Smooth muscle cell (in vitro differentiated cells): ENCODE data around the gene EEF1B2. TPM values are rescaled to one million over a fixed set of nuclear protein-coding genes. Genes with fewer than 3 reads are reported as not detected.
"Not testable (repeated sequence)": the region's sequence is repeated elsewhere in the genome, so short reads cannot be mapped to it uniquely, and the experiment has no call there.

Source experiments
- DNase-seq: peaks from one replicate; lab custom pipeline; 2025; ENCODE audit not compliant: unreplicated experiment; lab: John Stamatoyannopoulos, UW
- H2AFZ ChIP-seq: fragments of 200-600 bp; sonication (generic); 2 replicates; pipeline ENCODE4 v1.6.0; 2016; ENCODE audit warnings: antibody characterized with exemption, low read depth, mild to moderate bottlenecking
- H3F3A ChIP-seq: fragments of 200-600 bp; sonication (generic); 2 replicates; pipeline ENCODE4 v1.6.0; 2017; ENCODE audit warnings: antibody characterized with exemption, low read depth
- H3K27ac ChIP-seq: fragments of 200-600 bp; sonication (generic); 2 replicates; pipeline ENCODE4 v1.5.1; 2016; ENCODE audit warnings: low read depth, mild to moderate bottlenecking
- H3K27me3 ChIP-seq: fragments of 200-600 bp; sonication (generic); 2 replicates; pipeline ENCODE4 v1.6.1; 2016; ENCODE audit warnings: low read depth, mild to moderate bottlenecking
- H3K36me3 ChIP-seq: fragments of 200-600 bp; sonication (generic); 2 replicates; pipeline ENCODE4 v1.5.1; 2016; ENCODE audit warnings: low read depth
- H3K4me1 ChIP-seq: fragments of 200-600 bp; sonication (generic); 2 replicates; pipeline ENCODE4 v1.5.1; 2016; ENCODE audit warnings: low read depth
- H3K4me2 ChIP-seq: fragments of 200-600 bp; sonication (generic); 2 replicates; pipeline ENCODE4 v1.6.0; 2016; ENCODE audit warnings: mild to moderate bottlenecking
- H3K4me3 ChIP-seq: fragments of 200-600 bp; sonication (generic); 2 replicates; pipeline ENCODE4 v1.5.1; 2016; ENCODE audit warnings: mild to moderate bottlenecking
- H3K79me2 ChIP-seq: fragments of 200-600 bp; sonication (generic); 2 replicates; pipeline ENCODE4 v1.6.0; 2016; ENCODE audit warnings: low read depth, mild to moderate bottlenecking
- H3K9ac ChIP-seq: fragments of 200-600 bp; sonication (generic); 2 replicates; pipeline ENCODE4 v1.6.0; 2016; ENCODE audit warnings: low read depth
- H3K9me3 ChIP-seq: fragments of 200-600 bp; sonication (generic); replicated peaks from 2 replicates; pipeline ENCODE4 v1.5.1; 2016; ENCODE audit warnings: low read depth
- H4K20me1 ChIP-seq: fragments of 200-600 bp; sonication (generic); 2 replicates; pipeline ENCODE4 v1.6.0; 2016; ENCODE audit warnings: low read depth
- WGBS: methylation state at CpG from one replicate; pipeline ENCODE4 v1.1.7; 2016; ENCODE audit warnings: low lambda C conversion rate; 5-methylcytosine and 5-hydroxymethylcytosine counted together
- polyA plus RNA-seq: library from polyadenylated mRNA; unstranded; fragments of >200 nt; fragmentation: Nextera tagmentation; extraction: Ambion mirVana; gene quantifications from 2 replicates; pipeline ENCODE4 v1.2.1, GENCODE V29; 2016
- total RNA-seq: library from RNA; depleted of rRNA; stranded (reverse); fragments of >200 nt; gene quantifications from 2 replicates; pipeline ENCODE4 v1.2.3, GENCODE V29; 2014
- TF ChIP-seq, protein P1 (sequence below): fragments of 200-600 bp; sonication (generic); IDR thresholded peaks from 2 replicates; pipeline ENCODE4 v1.5.1; 2017; ENCODE audit warnings: borderline replicate concordance, mild to moderate bottlenecking, antibody characterized with exemption; ENCODE audit not compliant: insufficient read depth, poor library complexity, severe bottlenecking

EEF1B2 gene
- total and polyA plus RNA-seq, 2 experiments from 2014 or later: 336 to 401 TPM

DNA sequence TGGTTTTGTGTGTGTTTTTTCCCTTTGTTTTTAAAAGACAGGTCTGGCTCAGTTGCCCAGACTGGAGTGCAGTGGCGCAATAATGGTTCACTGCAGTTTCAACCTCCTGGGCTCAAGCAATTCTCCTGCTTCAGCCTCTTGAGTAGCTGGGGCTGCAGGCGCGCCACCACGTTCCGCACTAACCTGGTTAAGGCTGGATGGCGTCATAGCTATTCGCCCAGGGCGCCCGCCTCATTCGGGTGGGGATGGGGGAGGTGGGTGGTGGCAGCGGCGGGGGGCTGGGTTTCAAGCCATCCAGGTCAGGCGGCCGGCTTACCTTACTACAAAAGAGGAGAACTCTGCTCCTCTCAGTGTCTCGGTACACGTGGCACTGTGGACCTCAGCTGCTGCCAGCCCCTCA, 42.8 kb downstream of the EEF1B2 start:
- Histone ChIP-seq H3K9me3 (no peaks in the 10 kb centered on the region), H3K4me3 (no peak overlapping the region), H4K20me1 (no peaks in the 10 kb centered on the region), H3K36me3 (no peaks in the 10 kb centered on the region), H3K4me2 (no peak overlapping the region), H3K4me1 (no peaks in the 10 kb centered on the region), H3K27ac (no peak overlapping the region), H3F3A (no peaks in the 10 kb centered on the region), H2AFZ (no peak overlapping the region), H3K27me3 (no peaks in the 10 kb centered on the region), H3K79me2 (no peaks in the 10 kb centered on the region), H3K9ac (no peak overlapping the region)
- TF ChIP-seq, protein P1, sequence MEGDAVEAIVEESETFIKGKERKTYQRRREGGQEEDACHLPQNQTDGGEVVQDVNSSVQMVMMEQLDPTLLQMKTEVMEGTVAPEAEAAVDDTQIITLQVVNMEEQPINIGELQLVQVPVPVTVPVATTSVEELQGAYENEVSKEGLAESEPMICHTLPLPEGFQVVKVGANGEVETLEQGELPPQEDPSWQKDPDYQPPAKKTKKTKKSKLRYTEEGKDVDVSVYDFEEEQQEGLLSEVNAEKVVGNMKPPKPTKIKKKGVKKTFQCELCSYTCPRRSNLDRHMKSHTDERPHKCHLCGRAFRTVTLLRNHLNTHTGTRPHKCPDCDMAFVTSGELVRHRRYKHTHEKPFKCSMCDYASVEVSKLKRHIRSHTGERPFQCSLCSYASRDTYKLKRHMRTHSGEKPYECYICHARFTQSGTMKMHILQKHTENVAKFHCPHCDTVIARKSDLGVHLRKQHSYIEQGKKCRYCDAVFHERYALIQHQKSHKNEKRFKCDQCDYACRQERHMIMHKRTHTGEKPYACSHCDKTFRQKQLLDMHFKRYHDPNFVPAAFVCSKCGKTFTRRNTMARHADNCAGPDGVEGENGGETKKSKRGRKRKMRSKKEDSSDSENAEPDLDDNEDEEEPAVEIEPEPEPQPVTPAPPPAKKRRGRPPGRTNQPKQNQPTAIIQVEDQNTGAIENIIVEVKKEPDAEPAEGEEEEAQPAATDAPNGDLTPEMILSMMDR: no peak
- WGBS: 92% methylated on average over 13 of the region's 16 CpGs
- no peak for DNase-seq

DNA sequence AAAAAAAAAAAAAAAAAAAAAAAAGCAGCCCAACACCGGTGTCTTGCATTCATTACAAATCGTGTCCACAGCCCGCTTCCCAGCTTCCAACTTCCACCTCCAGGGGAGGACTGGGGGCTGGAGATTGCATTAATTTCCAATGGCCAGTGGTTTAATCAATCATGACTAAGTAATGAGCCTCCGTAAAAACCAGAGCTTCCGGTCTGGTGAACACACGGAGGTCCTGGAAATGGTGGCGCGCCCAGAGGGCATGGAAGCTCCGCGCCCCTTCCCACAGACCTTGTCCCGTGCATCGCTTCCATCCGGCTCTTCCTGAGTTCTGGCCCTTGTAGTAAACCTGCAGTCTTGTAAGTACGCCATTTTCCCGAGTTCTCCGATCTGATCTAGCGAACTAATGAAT, 43.6 kb downstream of the EEF1B2 start:
- no peaks in the 10 kb centered on the region for H3F3A ChIP-seq
- no peak overlapping the region for H3K4me3 ChIP-seq
- no peaks in the 10 kb centered on the region for H3K9me3 ChIP-seq
- DNase-seq: no peak
- no peak overlapping the region for H3K27ac ChIP-seq
- 94% methylated on average over 17 of the region's 17 CpGs for WGBS
- no peak overlapping the region for H3K9ac ChIP-seq
- no peak overlapping the region for H2AFZ ChIP-seq
- H3K4me1 ChIP-seq: no peaks in the 10 kb centered on the region
- no peaks in the 10 kb centered on the region for H3K79me2 ChIP-seq
- no peaks in the 10 kb centered on the region for H3K36me3 ChIP-seq
- H4K20me1 ChIP-seq: no peaks in the 10 kb centered on the region
- H3K4me2 ChIP-seq: no peak overlapping the region
- no peaks in the 10 kb centered on the region for H3K27me3 ChIP-seq
- TF ChIP-seq, protein P1: no peak

DNA sequence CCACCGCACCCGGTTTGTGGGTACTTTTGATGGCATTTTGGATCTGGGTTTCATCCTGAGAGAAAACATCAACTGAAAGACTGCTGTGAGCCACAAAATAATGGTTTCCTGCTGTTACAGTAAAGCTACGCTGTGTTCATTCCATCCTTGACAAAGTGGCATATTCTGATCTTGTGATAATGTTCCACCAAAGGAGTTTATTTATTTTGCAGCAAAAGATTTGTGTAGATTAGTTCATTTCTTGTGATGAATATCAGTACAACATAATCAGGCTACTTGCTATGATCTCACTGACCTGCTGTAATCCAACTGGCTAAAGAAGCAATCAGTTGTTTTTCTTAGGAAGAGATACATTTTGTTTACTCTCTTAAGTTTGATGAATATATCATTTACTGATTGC, 45.0 kb downstream of the EEF1B2 start:
- H3K4me2 ChIP-seq: no peak overlapping the region
- no peak overlapping the region for H2AFZ ChIP-seq
- DNase-seq: no peak
- H4K20me1 ChIP-seq: no peaks in the 10 kb centered on the region
- H3K27ac ChIP-seq: no peak overlapping the region
- WGBS: 58% methylated on average over 3 of the region's 3 CpGs
- no peaks in the 10 kb centered on the region for H3K79me2 ChIP-seq
- no peaks in the 10 kb centered on the region for H3K27me3 ChIP-seq
- H3K9ac ChIP-seq: no peak overlapping the region
- no peaks in the 10 kb centered on the region for H3K4me1 ChIP-seq
- H3F3A ChIP-seq: no peaks in the 10 kb centered on the region
- no peak overlapping the region for H3K4me3 ChIP-seq
- TF ChIP-seq, protein P1: no peak
- no peaks in the 10 kb centered on the region for H3K36me3 ChIP-seq
- H3K9me3 ChIP-seq: no peaks in the 10 kb centered on the region

DNA sequence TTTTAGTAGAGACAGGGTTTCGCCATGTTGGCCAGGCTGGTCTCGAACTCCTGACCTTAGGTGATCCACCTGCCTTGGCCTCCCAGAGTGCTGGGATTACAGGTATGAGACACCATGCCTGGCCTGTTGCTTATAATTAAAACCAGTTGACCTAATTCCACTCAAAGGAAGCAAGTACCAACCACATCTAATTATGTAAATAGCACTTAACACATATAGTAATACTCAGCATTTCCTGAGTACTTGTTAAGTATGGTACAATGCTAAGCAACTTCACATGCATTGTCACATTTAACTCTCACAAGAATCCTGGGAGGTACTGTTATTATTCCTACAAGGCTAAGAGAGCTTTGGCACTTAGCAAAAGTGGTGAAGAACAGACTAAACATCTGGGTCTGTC, 47.6 kb downstream of the EEF1B2 start:
- not testable (repeated sequence) for H3K27ac ChIP-seq, DNase-seq, H3K27me3 ChIP-seq, H3K4me2 ChIP-seq, H3K36me3 ChIP-seq, H3F3A ChIP-seq, H3K79me2 ChIP-seq, H4K20me1 ChIP-seq, H3K9me3 ChIP-seq, H3K4me3 ChIP-seq, H2AFZ ChIP-seq, H3K9ac ChIP-seq
- peaks cover 10% of the 10 kb centered on the region for H3K4me1 ChIP-seq
- WGBS: 96% methylated on average over 2 of the region's 2 CpGs
